ENCODE measurements around the gene OR2F1. TPM values are rescaled to one million over a fixed set of nuclear protein-coding genes. Genes with fewer than 3 reads are reported as not detected.

The OR2F1 gene
- total RNA-seq, 1 experiment from 2014 or later: not detected

GRCh38 chr7:143938379-143939243 is 16.0 kb upstream of the OR2F1 start:
- DNase-seq (ENCODE audit: low read depth, low spot score) (no peak), ATAC-seq (no peak)
- POLR2A ChIA-PET: no interaction called here
- no peak overlapping the region for H3K4me3 ChIP-seq (ENCODE audit: low read depth in 2 of 2, low read length in 2 of 2)
- CTCF ChIA-PET: no interaction called here
- no peak overlapping the region for H3K27ac ChIP-seq (ENCODE audit: low read length)
- no peaks in the 10 kb centered on the region for H3K36me3 ChIP-seq (ENCODE audit: control insufficient read depth, insufficient read depth, low read length)
- intact Hi-C loops (cut with micrococcal nuclease; ENCODE audit: unreplicated experiment): no loop called here
- in situ Hi-C loops (cut with HindIII; ENCODE audit: low pct_unique_long_range_greater_than_20kb, low sequenced_read_pairs): no loop called here
- no peaks in the 10 kb centered on the region for H3K9me3 ChIP-seq (ENCODE audit: control insufficient read depth, insufficient read depth, low read depth, low read length)
- TF ChIP-seq SIN3A (IDR thresholded peaks at IDR 0.05; ENCODE audit: borderline replicate concordance, insufficient read depth, low read depth, low read length): no peak
- TF ChIP-seq REST (IDR thresholded peaks at IDR 0.05; ENCODE audit: insufficient read depth in 1 of 2, low read depth in 2 of 2, low read length in 1 of 2): no peak
- no peak for TF ChIP-seq TCF7L2 (IDR thresholded peaks at IDR 0.05; ENCODE audit: low read depth, low read length)
- no peak for TF ChIP-seq CTCF (IDR thresholded peaks at IDR 0.05)
- no peak for TF ChIP-seq POLR2AphosphoS5 (IDR thresholded peaks at IDR 0.05; ENCODE audit: low read depth, low read length)
- H3K4me1 ChIP-seq (ENCODE audit: control insufficient read depth, insufficient read depth, low read length): no peaks in the 10 kb centered on the region
- BruUV-seq (replicated peaks): no TSS peak
- no peaks in the 10 kb centered on the region for H3K27me3 ChIP-seq (ENCODE audit: control insufficient read depth, insufficient read depth, low read length)

- no peaks in the 10 kb centered on the region; the same call in 1 of the 2 replicates for H3K9me3 ChIP-seq (ENCODE audit: control insufficient read depth, insufficient read depth, low read depth, low read length)
- ChIA-PET POLR2A (no interaction called here), CTCF (no interaction called here)
- no peaks in the 10 kb centered on the region for H3K36me3 ChIP-seq (ENCODE audit: control insufficient read depth, insufficient read depth, low read length)
- H3K4me3 ChIP-seq (ENCODE audit: low read depth in 2 of 2, low read length in 2 of 2): no peak overlapping the region
- intact Hi-C loops (cut with micrococcal nuclease; ENCODE audit: unreplicated experiment) (no loop called here), in situ Hi-C loops (cut with HindIII; ENCODE audit: low pct_unique_long_range_greater_than_20kb, low sequenced_read_pairs) (no loop called here)
- H3K4me1 ChIP-seq (ENCODE audit: control insufficient read depth, insufficient read depth, low read length): no peaks in the 10 kb centered on the region
- no peak for ATAC-seq
- no peak for TF ChIP-seq TCF7L2 (IDR thresholded peaks at IDR 0.05; ENCODE audit: low read depth, low read length)
- TF ChIP-seq SIN3A (IDR thresholded peaks at IDR 0.05; ENCODE audit: borderline replicate concordance, insufficient read depth, low read depth, low read length): no peak
- TF ChIP-seq CTCF (IDR thresholded peaks at IDR 0.05): no peak
- no peak for TF ChIP-seq POLR2AphosphoS5 (IDR thresholded peaks at IDR 0.05; ENCODE audit: low read depth, low read length)
- no peak for TF ChIP-seq REST (IDR thresholded peaks at IDR 0.05; ENCODE audit: insufficient read depth in 1 of 2, low read depth in 2 of 2, low read length in 1 of 2)
- no peak for DNase-seq (ENCODE audit: low read depth, low spot score)
- no peak overlapping the region for H3K27ac ChIP-seq (ENCODE audit: low read length)
- no TSS peak for BruUV-seq (replicated peaks)
- H3K27me3 ChIP-seq (ENCODE audit: control insufficient read depth, insufficient read depth, low read length): no peaks in the 10 kb centered on the region
Observed at GRCh38 chr7:143945423-143945822, 9.2 kb upstream of the OR2F1 start.

Data from Panc1 (cell line).